Renal cortical epithelial cell (primary cell): ENCODE data around the gene GRAMD2A. TPM values are rescaled to one million over a fixed set of nuclear protein-coding genes. Genes with fewer than 3 reads are reported as not detected.
A peak's percentile ranks its signal among the peaks of the same experiment; 100 is the strongest.

Experiments used
- DNase-seq: peaks from one replicate; pipeline ENCODE4 v3.0.0-alpha.2; 2011; ENCODE audit warnings: low read depth
- total RNA-seq: library from RNA; depleted of rRNA; stranded (reverse); fragments of >200 nt; gene quantifications from 2 replicates; pipeline ENCODE4 v1.2.3, GENCODE V29; 2014

The GRAMD2A gene
- total RNA-seq, 1 donor from 2014 or later = 1.8 TPM

- DNase-seq = peak; percentile 39
These were observed 29.3 kb downstream of the GRAMD2A start for GRCh38 chr15:72168131-72168807.

- no peak for DNase-seq
These were observed 30.1 kb downstream of the GRAMD2A start for GRCh38 chr15:72167445-72167844.

- no peak for DNase-seq
These were observed 30.7 kb downstream of the GRAMD2A start for GRCh38 chr15:72166716-72167417.

- no peak for DNase-seq
These were observed 33.9 kb downstream of the GRAMD2A start for GRCh38 chr15:72163719-72164118.

GRCh38 chr15:72162569-72162968 is 35.0 kb downstream of the GRAMD2A start:
- no peak for DNase-seq

GRCh38 chr15:72161361-72162132 is 36.0 kb downstream of the GRAMD2A start:
- no peak for DNase-seq

GRCh38 chr15:72160696-72161245 is 36.8 kb downstream of the GRAMD2A start:
- DNase-seq = no peak

GRCh38 chr15:72156928-72157327 is 40.7 kb downstream of the GRAMD2A start:
- DNase-seq = no peak

GRCh38 chr15:72155635-72156616 is 41.7 kb downstream of the GRAMD2A start:
- peak; percentile 82 for DNase-seq

- DNase-seq = peak; percentile 98
These were observed 42.5 kb downstream of the GRAMD2A start for GRCh38 chr15:72155003-72155621.

GRCh38 chr15:72154316-72154715 is 43.3 kb downstream of the GRAMD2A start:
- no peak for DNase-seq

GRCh38 chr15:72153269-72154000 is 44.2 kb downstream of the GRAMD2A start:
- no peak for DNase-seq

- DNase-seq = peak; percentile 38
These were observed 50.2 kb downstream of the GRAMD2A start for GRCh38 chr15:72147418-72147817.

GRCh38 chr15:72146934-72147333 is 50.7 kb downstream of the GRAMD2A start:
- DNase-seq = no peak

GRCh38 chr15:72146221-72146620 is 51.4 kb downstream of the GRAMD2A start:
- no peak for DNase-seq

GRCh38 chr15:72141171-72142084 is 56.2 kb downstream of the GRAMD2A start:
- peak; percentile 77 for DNase-seq

- DNase-seq = no peak
These were observed 57.5 kb downstream of the GRAMD2A start for GRCh38 chr15:72140088-72140487.

- no peak for DNase-seq
These were observed 57.9 kb downstream of the GRAMD2A start for GRCh38 chr15:72139667-72140066.
